Fibroblast of skin of scalp (primary cell): ENCODE measurements around the gene ITGA5.

Experiments
- DNase-seq: peaks from one replicate; pipeline ENCODE4 v3.0.0-alpha.2; 2013

Gene ITGA5

DNA sequence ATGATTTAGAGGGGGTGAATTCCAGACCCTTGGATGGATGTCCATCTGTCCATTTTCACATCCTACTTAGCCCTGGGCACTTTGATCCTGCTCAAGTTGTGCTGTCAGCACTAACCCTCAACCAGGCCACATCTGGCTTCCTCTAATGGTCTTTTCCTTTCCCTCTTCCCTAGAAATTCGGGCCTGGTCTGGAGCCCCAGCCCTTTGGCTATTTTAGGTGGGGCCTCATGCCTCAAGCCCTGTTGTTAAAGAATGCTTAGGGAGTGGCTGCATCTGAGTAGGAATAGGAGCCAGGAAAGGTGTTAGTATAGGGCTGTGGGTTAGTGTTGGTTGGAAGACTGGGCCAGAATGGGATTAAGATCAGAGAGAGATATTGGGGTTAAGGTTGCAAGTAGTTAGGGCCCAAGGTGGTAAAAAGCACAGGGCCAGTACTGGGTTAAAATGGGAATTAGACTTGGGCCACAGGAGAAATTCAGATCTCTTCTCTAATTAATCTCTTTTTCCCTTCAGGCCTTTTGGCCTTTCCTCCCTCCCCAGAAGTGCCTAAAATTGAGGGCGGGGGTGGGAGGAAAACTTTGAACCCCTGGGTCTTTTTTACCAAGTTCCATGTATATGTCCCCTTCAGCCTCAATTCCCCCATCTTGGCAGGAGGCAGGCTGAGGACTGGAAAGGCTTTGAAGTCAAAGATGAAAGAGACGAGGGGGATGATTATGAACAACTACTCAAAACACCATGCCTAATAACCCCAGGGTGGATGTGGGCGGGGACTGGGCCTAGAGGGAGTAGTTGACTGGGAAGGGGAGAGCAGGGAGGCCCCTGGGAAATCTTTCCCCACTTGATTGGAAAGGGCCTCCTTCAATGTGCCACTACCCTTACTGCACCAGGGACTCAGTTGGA, 30.6 kb downstream of the ITGA5 start:
- DNase-seq = no peak

DNA sequence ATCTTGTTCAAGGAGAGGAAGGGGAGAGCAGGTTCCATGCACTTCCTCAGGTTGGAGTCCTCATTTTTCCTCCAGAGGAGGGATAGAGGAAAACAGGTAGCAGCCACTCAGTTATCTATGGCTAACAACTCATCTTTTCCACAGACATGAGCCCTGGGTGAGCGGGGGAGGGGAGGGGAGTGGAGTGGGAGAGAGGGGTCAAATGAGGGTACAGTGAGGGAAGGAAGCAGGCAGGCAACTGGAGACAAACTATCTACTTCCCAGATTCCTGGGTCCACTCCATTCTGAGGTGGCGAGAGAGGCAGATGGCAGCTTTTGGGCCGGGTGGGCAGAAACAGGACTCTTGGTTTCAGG, 32.0 kb downstream of the ITGA5 start:
- no peak for DNase-seq

DNA sequence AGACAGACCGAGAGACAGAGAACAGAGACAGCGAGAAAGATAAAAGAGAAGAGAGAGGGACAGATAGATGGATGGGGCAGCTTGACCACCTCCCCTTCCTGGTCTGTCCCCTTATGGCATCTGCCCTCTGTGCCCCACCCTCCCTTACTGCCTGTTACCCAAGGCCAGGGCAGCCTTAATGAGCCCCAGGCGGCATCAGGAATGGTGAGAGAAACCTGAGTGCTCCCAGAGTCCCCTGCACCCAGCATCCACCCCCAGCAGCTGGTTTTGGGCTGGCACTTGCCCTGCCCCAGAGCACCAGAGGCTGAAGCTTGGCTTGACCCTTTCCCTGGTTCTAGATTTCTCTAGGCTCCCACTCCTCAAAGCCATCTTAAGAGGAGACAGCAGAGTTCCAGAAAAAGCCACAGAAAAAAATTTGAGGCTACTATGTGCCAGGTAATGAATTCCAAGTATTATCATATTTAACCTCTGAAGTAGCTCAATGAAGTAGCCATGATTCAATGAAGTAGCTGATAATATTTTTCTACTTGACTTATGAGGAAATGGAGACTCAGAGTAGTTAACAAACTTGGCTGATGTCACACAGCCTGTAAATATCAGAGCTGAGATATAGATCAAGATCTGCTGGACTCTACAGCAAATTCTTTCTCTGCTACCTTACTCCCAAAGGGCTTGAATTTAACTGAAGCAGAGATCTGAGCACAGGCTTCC, 32.5 kb downstream of the ITGA5 start:
- no peak for DNase-seq

- DNase-seq = no peak
These were observed 33.7 kb downstream of the ITGA5 start for GRCh38 chr12:54385251-54385914.

- DNase-seq = no peak
These were observed 34.5 kb downstream of the ITGA5 start, which contains the start of gene ZNF385A for GRCh38 chr12:54384591-54385041. TSS of gene ZNF385A (minus strand) at chr12:54384733. CDS start at chr12:54384514, 219 bp downstream.

- peak; percentile 86 for DNase-seq
These were observed 35.9 kb downstream of the ITGA5 start for GRCh38 chr12:54383041-54383609.

GRCh38 chr12:54381136-54381535, 37.9 kb downstream of the ITGA5 start:
- no peak for DNase-seq

DNA sequence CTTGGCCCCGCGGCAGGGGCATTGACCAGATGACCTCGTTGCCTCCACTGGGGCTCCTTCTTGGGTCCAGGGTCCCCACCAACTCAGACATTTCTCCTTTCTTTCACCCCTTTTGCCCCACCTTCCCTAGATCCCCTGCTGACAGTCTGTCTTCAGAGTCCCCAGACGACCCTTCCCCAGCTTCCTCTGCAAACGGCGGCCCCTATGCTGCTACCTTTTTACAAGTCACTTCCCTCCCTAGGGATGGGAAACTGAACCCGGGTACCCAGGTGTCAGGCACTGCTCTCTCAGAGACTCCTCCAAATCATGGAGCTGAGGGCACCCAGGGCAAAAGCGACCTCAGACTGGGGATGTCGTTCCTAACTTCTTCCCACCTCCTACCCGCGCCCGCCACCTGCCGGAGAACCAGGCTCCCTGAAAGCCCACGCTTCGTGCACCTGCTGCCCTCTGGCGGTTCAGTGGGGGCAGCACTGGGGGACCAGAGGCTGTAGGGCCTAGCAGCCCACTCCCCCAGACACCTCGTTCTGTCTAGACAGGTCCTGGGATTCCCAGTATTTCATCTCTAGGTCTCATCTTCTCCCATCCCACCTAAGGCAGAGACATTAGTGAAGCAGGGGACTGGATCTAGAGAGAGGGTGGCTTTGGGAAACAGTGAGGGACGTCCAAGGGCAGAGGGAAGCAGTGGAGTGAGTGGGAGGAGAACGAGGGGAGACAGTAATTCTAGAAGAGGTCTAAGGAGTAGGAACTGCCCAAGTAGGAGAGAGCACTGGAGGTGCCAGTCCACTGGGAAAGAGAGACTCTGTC, 39.5 kb downstream of the ITGA5 start:
- DNase-seq = peak; percentile 87

- DNase-seq = peak; percentile 60
These were observed 40.2 kb downstream of the ITGA5 start for GRCh38 chr12:54378796-54379397.

GRCh38 chr12:54377797-54378515, 41.1 kb downstream of the ITGA5 start:
- DNase-seq = no peak

- no peak for DNase-seq
These were observed 42.1 kb downstream of the ITGA5 start for GRCh38 chr12:54377007-54377406.

GRCh38 chr12:54376596-54376995, 42.5 kb downstream of the ITGA5 start:
- no peak for DNase-seq

DNA sequence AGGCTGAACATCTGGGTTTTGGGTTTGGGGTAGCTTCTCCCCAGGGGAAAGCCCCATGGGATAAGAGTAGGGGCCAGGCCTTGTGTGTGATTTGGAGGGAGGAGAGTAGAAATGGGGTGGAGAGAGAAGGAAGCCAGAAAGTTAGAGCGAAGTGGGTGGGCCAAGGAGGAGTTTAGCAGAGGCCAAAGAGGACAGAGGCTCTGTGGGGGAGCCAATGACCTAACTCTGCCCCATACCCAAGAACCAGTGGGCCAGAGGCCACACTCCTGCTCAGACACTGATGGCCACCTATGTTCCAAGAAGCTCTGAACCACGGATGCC, 43.8 kb downstream of the ITGA5 start:
- DNase-seq = no peak

GRCh38 chr12:54374562-54375258, 44.4 kb downstream of the ITGA5 start:
- no peak for DNase-seq

DNA sequence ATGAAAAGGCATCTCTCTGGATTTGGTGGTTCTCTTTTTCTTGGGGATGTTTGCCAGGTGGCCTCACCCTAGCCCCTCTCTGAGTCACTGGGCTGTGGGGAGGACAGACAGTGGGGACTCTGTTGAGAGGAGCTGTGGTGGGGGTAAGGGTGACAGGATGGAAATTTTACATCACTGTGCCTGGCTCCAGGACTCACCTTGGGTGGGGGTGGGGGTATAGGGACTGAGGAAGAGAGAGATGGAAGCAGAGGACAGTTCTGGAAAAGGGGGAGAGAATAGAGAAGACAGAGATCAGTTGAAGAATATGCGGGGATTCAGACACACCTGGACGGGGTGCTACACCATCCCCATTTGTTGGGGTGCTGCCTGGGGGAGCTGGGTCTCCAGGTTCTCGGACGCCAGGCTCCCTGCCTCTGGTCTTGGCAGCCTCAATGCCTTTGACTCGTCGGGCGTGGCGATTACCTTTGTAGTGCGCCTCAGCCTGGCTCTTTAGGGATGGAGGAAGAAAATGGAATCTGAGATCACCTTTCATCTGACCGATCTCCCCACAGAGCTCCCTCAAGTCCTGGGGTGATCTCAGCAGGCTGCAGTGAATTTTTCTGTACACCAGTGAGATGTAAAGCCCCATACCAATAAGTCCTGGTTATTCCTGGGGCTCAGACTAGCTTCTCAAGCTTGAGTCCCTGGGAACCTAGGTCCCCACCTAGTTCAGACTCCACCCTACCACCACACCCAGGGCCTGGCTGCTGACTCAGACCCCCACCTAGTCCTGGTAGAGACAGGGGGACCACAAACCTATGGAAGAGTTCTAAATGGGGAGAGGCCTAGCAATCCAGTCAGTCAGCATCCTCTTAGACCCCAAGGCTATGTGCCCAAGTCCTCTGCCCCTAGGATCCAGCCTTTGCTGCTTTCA, 45.2 kb downstream of the ITGA5 start:
- no peak for DNase-seq

GRCh38 chr12:54372113-54372806, 46.8 kb downstream of the ITGA5 start:
- no peak for DNase-seq

- no peak for DNase-seq
These were observed 47.5 kb downstream of the ITGA5 start for GRCh38 chr12:54371328-54372112.
